Measurements from ENCODE around the gene POLR3A.
"Not testable (repeated sequence)": the region's sequence is repeated elsewhere in the genome, so short reads cannot be mapped to it uniquely, and the experiment has no call there.

POLR3A gene

GRCh38 chr10:78009662-78010061 is 19.7 kb downstream of the POLR3A start:
- TF ChIP-seq CTCF (IDR thresholded peaks at IDR 0.05; ENCODE audit: low read length, missing control alignments): no peak
- H3K4me3 ChIP-seq (replicated peaks; ENCODE audit: low read depth, low read length): no peak overlapping the region
- DNase-seq (ENCODE audit: low read depth): no peak

GRCh38 chr10:78007172-78007571 is 22.1 kb downstream of the POLR3A start:
- no peak for TF ChIP-seq CTCF (IDR thresholded peaks at IDR 0.05; ENCODE audit: low read length, missing control alignments)
- DNase-seq (ENCODE audit: low read depth): no peak
- no peak overlapping the region for H3K4me3 ChIP-seq (replicated peaks; ENCODE audit: low read depth, low read length)

- TF ChIP-seq CTCF (IDR thresholded peaks at IDR 0.05; ENCODE audit: low read length, missing control alignments): no peak
- H3K4me3 ChIP-seq (replicated peaks; ENCODE audit: low read depth, low read length): no peak overlapping the region
- no peak for DNase-seq (ENCODE audit: low read depth)
These were observed 24.9 kb downstream of the POLR3A start for GRCh38 chr10:78004215-78005026.

- no peak for DNase-seq (ENCODE audit: low read depth)
- no peak for TF ChIP-seq CTCF (IDR thresholded peaks at IDR 0.05; ENCODE audit: low read length, missing control alignments)
- no peak overlapping the region for H3K4me3 ChIP-seq (replicated peaks; ENCODE audit: low read depth, low read length)
These were observed 26.6 kb downstream of the POLR3A start for GRCh38 chr10:78002541-78003288.

GRCh38 chr10:78000956-78001472 is 28.3 kb downstream of the POLR3A start:
- H3K4me3 ChIP-seq (replicated peaks; ENCODE audit: low read depth, low read length): no peak overlapping the region
- no peak for TF ChIP-seq CTCF (IDR thresholded peaks at IDR 0.05; ENCODE audit: low read length, missing control alignments)
- DNase-seq (ENCODE audit: low read depth): no peak

- DNase-seq (ENCODE audit: low read depth): no peak
- no peak overlapping the region for H3K4me3 ChIP-seq (replicated peaks; ENCODE audit: low read depth, low read length)
- TF ChIP-seq CTCF (IDR thresholded peaks at IDR 0.05; ENCODE audit: low read length, missing control alignments): no peak
These were observed 29.1 kb downstream of the POLR3A start for GRCh38 chr10:78000206-78000605.

- H3K4me3 ChIP-seq (replicated peaks; ENCODE audit: low read depth, low read length); DNase-seq (ENCODE audit: low read depth): not testable (repeated sequence)
These were observed 30.5 kb downstream of the POLR3A start for GRCh38 chr10:77998780-77999179.

Data from fibroblast of pulmonary artery (primary cell).